Activated CD4-positive, alpha-beta T cell treated with anti-CD3 and anti-CD28 coated beads, Interleukin-2, amount 10 ng/mL, durations not matched to agents 24 days and 14 days (primary cell): ENCODE data around the gene AIM2. TPM values are rescaled to one million over a fixed set of nuclear protein-coding genes. Genes with fewer than 3 reads are reported as not detected.

ENCODE experiments used
- DNase-seq: peaks from one replicate; pipeline ENCODE4 v3.0.0; 2022
- H3K27ac Mint-ChIP-seq: one replicate; pipeline ENCODE4 v1.8.0; 2022; ENCODE audit warnings: mild to moderate bottlenecking, mixed read lengths
- H3K27me3 Mint-ChIP-seq: one replicate; pipeline ENCODE4 v1.8.0; 2022; ENCODE audit warnings: mixed read lengths
- H3K36me3 Mint-ChIP-seq: one replicate; pipeline ENCODE4 v1.8.0; 2022; ENCODE audit warnings: low read depth, mild to moderate bottlenecking, mixed read lengths
- H3K4me1 Mint-ChIP-seq: one replicate; pipeline ENCODE4 v1.8.0; 2021; ENCODE audit warnings: mixed read lengths
- H3K4me3 Mint-ChIP-seq: one replicate; pipeline ENCODE4 v1.8.0; 2022; ENCODE audit warnings: mild to moderate bottlenecking, moderate library complexity, mixed read lengths
- H3K9me3 Mint-ChIP-seq: one replicate; pipeline ENCODE4 v1.8.0; 2021; ENCODE audit warnings: mixed read lengths
- intact Hi-C: fragments of 100-400 bp; cut with micrococcal nuclease; formaldehyde crosslinking; loops from one replicate; pipeline ENCODE4 v1.15.1; 2023
- total RNA-seq: library from RNA; stranded (reverse); gene quantifications from 2 replicates; pipeline ENCODE4 v1.2.3, GENCODE V29; 2022

AIM2 gene
- total RNA-seq, 1 donor from 2014 or later = 80.1 TPM

DNA sequence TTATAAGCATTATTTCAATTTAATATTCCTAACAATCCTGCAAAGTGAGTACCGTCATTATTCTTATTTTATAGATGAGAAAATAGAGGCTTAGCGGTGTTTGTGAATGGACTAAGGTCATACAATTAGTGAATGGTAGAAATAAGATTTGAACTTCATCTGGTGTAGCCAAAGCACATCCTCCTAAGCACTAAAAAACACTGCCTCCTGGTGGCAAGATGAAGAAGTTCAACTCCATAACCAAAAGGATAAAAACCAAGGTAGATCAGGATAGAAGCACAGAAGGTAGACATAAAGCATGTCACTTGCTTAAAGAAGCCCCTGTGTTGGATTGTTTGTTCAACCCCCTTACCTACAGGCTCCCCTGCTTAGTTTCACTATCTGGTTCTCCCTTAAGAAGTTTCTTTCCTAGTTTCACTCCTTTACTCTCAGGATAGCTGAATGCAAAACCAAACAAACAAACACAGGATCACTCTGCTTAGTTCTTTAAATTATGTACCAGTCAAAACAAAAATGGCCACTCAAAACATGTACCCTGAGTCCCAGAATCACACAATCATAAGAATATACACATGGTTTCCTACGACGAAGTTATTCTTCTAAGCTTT is 12.7 kb upstream of the AIM2 start:
- Mint-ChIP-seq H3K4me1 (peaks cover 43% of the 10 kb centered on the region), H3K27me3 (no peaks in the 10 kb centered on the region), H3K9me3 (no peaks in the 10 kb centered on the region), H3K36me3 (no peaks in the 10 kb centered on the region), H3K27ac (peak overlapping the region; percentile 86), H3K4me3 (peak overlapping the region; percentile 8)
- intact Hi-C loops = no loop called here
- peak; percentile 77 for DNase-seq

DNA sequence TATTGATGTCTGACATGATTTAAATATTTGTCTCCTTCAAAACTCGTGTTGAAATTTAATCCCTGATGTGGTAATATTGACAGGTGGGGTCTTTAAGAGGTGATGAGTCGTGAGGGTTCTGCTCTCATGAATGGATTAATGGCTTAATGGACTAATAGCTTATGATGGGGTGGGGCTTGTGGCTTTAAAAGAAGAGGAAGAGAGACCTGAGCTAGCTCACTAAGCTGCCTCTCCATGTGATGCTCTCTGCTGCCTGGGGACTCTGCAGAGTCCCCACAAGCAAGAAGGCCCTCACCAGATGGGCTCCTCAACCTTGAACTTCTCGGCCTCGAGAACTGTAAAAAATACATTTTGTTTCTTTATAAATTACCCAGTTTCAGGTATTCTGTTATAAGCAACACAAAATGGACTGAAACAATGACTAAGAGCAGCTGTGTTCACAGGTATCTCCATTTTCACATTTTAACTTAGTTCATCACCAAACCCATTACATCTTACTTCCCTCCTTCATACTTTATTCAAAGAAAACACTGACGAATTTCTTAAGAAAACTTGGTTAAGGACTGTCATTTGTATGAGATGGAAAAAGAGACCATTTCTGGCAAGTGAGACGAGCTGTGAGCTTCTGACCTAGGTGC is 12.1 kb upstream of the AIM2 start:
- Mint-ChIP-seq H3K27ac (peak overlapping the region; percentile 86), H3K36me3 (no peaks in the 10 kb centered on the region)

GRCh38 chr1:159088050-159088449 is 11.5 kb upstream of the AIM2 start:
- peaks cover 45% of the 10 kb centered on the region for H3K4me1 Mint-ChIP-seq
- H3K4me3 Mint-ChIP-seq = peak overlapping the region; percentile 44
- DNase-seq = no peak
- no peaks in the 10 kb centered on the region for H3K36me3 Mint-ChIP-seq
- intact Hi-C loops = loop anchor here (1.0 kb wide), 1 partner anchor 12 kb away; the partner anchor contains the start of gene AIM2
- H3K9me3 Mint-ChIP-seq = no peaks in the 10 kb centered on the region
- H3K27me3 Mint-ChIP-seq = no peaks in the 10 kb centered on the region
- H3K27ac Mint-ChIP-seq = peak overlapping the region; percentile 86

More for the DNA sequence above, 12.1 kb upstream of the AIM2 start:
- intact Hi-C loops = loop anchor here (1.0 kb wide), 1 partner anchor 12 kb away; the partner anchor contains the start of gene AIM2
- H3K4me3 Mint-ChIP-seq = peak overlapping the region; percentile 44
- H3K4me1 Mint-ChIP-seq = peaks cover 45% of the 10 kb centered on the region
- no peaks in the 10 kb centered on the region for H3K9me3 Mint-ChIP-seq
- no peaks in the 10 kb centered on the region for H3K27me3 Mint-ChIP-seq
- DNase-seq = no peak

DNA sequence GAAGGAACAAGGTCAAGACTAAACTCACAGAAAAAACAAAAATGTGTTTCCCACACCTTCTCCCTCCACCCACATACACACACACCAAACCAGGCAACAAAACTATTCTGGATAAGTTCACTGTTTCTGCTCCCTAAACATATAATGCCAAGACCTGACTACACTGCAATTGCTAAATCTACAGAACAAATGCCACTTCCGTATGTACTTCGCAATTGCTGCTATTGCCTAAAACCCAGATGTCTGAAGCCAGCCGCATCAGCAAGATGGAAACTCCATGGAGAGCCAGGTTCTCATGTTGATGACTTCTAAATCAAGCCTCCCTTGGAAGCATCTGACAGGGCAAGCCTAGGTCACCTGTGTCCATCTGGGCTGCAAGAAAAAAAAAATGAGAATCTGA is 8.3 kb upstream of the AIM2 start:
- no peak overlapping the region for H3K4me3 Mint-ChIP-seq
- DNase-seq = peak; percentile 45
- intact Hi-C loops = no loop called here
- H3K9me3 Mint-ChIP-seq = peaks cover 4% of the 10 kb centered on the region
- H3K36me3 Mint-ChIP-seq = no peaks in the 10 kb centered on the region
- peaks cover 27% of the 10 kb centered on the region for H3K4me1 Mint-ChIP-seq
- peaks cover 2% of the 10 kb centered on the region for H3K27me3 Mint-ChIP-seq
- no peak overlapping the region for H3K27ac Mint-ChIP-seq

DNA sequence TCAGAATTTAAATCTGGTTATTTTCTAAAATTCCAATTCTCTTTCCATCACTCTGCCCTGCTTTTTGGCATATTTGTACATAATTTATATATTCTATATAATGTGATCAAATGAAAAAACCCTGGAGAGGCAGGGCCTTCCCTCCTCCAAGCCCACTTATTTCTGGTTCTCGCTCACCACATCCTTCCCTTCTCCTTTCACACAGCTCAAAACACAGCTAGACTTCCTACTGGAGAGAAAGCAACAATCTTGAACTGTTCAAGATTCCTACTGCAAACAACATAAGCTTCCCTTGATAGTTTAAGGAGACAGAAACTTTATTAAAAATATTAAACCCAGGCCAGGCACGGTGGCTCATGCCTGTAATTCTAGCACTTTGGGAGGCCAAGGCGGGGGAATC is 7.6 kb upstream of the AIM2 start:
- DNase-seq = no peak
- no peaks in the 10 kb centered on the region for H3K36me3 Mint-ChIP-seq
- peaks cover 2% of the 10 kb centered on the region for H3K27me3 Mint-ChIP-seq
- intact Hi-C loops = no loop called here
- H3K4me3 Mint-ChIP-seq = no peak overlapping the region
- peaks cover 19% of the 10 kb centered on the region for H3K4me1 Mint-ChIP-seq
- peaks cover 4% of the 10 kb centered on the region for H3K9me3 Mint-ChIP-seq
- no peak overlapping the region for H3K27ac Mint-ChIP-seq

DNA sequence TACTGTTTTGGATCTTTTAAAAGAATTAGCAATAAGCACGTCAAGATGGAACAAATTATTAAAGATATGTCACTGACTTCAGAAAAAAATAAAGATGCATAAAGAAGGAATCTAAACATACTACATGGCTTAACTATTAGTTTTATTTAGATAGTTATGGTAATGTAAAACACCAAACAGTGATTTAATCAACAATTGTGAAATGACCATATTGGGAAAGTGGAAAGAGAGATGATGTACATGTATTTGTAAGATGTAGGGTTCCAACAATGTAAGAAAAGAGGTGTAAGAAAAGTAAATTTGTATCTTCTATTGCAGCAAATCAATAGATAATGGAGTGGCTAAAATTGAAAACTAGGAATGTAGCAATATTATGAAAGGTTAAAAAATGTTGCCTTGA is 6.4 kb upstream of the AIM2 start:
- H3K4me3 Mint-ChIP-seq = no peak overlapping the region

GRCh38 chr1:159081626-159082025 is 5.1 kb upstream of the AIM2 start:
- H3K4me3 Mint-ChIP-seq = no peak overlapping the region
- DNase-seq = no peak
- peaks cover 12% of the 10 kb centered on the region for H3K9me3 Mint-ChIP-seq
- H3K4me1 Mint-ChIP-seq = peaks cover 22% of the 10 kb centered on the region
- no peak overlapping the region for H3K27ac Mint-ChIP-seq
- H3K36me3 Mint-ChIP-seq = peaks cover 5% of the 10 kb centered on the region
- intact Hi-C loops = no loop called here
- H3K27me3 Mint-ChIP-seq = peaks cover 5% of the 10 kb centered on the region

More for the DNA sequence above, 6.4 kb upstream of the AIM2 start:
- intact Hi-C loops = no loop called here
- H3K27me3 Mint-ChIP-seq = peaks cover 2% of the 10 kb centered on the region
- DNase-seq = no peak
- H3K27ac Mint-ChIP-seq = no peak overlapping the region
- peaks cover 2% of the 10 kb centered on the region for H3K36me3 Mint-ChIP-seq
- H3K9me3 Mint-ChIP-seq = peaks cover 7% of the 10 kb centered on the region
- H3K4me1 Mint-ChIP-seq = peaks cover 15% of the 10 kb centered on the region

GRCh38 chr1:159079525-159079924 is 3.0 kb upstream of the AIM2 start:
- Mint-ChIP-seq H3K36me3 (peaks cover 7% of the 10 kb centered on the region), H3K27me3 (peaks cover 5% of the 10 kb centered on the region), H3K4me3 (no peak overlapping the region), H3K4me1 (peaks cover 29% of the 10 kb centered on the region), H3K27ac (no peak overlapping the region), H3K9me3 (peaks cover 12% of the 10 kb centered on the region)
- no peak for DNase-seq
- intact Hi-C loops = loop anchor here (5.0 to 10.0 kb wide), 3 partner anchors 287 to 843 kb away; partner anchors contain the start of gene CD1C

DNA sequence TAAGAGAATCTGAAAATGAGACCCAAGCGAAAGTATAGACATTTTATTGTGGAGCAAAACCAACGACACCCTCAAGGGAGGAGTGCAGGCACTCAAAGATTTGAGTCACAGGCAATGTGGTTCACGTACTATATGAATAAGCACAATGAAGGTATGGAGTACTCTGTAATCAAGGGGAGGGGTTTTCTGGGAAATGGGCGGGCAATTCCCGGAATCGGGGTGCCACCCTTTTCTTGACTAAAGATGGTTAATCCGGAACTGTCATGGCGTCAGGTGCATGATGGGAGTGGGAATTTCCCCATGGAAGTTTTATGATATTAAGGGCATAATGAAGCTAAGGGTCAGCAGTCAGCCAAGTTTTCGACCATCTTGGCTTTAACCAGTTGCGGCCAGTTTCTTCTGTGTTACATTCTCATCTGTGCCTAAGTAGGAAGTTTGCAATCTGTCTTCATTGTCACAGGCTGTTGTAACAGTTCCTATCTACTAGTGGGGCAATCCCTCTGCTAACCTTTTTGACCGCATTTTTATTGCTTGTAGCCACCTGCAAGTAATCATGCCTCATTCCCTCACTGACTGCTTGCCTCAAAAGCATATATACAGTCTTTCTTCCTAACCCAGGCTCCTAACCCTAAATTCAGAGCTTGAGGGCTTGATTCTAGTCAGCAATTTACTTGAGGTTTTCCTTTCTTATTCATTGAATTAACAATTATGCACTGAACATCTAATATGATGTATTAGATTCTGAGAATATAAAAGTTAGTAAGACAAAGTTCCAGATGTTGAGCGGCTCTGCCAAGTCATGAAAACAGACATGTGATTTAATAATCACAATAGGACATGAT is 775 bp upstream of the AIM2 start:
- Mint-ChIP-seq H3K4me3 (peak overlapping the region; percentile 87), H3K36me3 (peaks cover 19% of the 10 kb centered on the region), H3K9me3 (peaks cover 8% of the 10 kb centered on the region), H3K27me3 (peaks cover 5% of the 10 kb centered on the region), H3K27ac (peak overlapping the region; percentile 99), H3K4me1 (peaks cover 34% of the 10 kb centered on the region)
- peak; percentile 99 for DNase-seq
- intact Hi-C loops = loop anchor here (2.0 to 10.0 kb wide), 6 partner anchors 31 to 845 kb away; partner anchors contain the start of genes CD1C and PYHIN1

DNA sequence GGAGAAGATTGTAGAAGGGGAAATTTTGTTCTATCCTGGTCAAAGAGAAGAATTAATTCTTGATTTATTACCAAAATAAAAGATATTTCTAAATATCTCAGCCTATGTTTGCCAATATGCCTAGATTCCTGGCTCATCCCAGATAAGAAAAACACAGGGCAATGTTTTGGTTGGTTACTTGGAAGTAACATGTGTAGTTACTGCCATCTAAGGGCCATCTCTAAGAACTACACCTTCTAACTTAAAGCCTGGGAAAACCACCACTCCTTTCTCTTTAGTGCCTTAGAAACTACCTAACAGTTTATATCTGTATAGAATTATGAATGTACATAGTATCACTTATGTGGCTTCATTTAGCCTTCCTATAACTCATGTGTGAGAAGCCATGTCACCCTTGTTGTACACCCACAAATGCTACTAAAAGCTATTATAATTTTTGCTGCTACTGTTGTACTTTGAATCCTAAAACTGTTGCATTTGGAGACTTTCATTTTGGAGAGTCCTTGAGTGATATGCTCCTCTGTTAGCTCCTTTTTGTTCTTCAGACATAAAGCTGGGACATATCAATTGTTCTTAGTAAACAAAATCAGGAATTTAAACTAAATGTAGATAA is 4.5 kb downstream of the AIM2 start:
- Mint-ChIP-seq H3K4me1 (peaks cover 35% of the 10 kb centered on the region), H3K27ac (peak overlapping the region; percentile 58), H3K4me3 (peak overlapping the region; percentile 49), H3K9me3 (no peaks in the 10 kb centered on the region), H3K27me3 (peaks cover 1% of the 10 kb centered on the region), H3K36me3 (peaks cover 45% of the 10 kb centered on the region)
- intact Hi-C loops = loop anchor here (1.0 to 10.0 kb wide), 3 partner anchors 566 to 869 kb away; partner anchors contain the start of gene CD1C
- DNase-seq = peak; percentile 69

DNA sequence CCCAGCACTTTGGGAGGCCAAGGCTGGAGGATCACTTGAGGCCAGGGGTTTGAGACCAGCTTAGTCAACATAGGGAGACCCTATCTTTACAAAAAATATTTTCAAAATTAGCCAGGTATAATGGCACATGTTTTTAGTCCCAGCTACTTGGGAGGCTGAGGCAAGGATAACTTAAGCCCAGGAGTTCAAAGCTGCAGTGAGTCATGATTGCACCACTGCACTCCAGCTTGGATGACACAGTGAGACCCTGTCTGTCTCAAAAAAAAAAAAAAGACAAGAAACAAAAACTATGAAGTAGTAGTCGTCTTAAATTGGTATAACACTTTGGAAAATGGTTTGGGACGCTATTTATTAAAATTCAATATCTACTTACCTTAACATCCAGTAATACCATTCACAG is 7.7 kb downstream of the AIM2 start:
- no peaks in the 10 kb centered on the region for H3K27me3 Mint-ChIP-seq

GRCh38 chr1:159067699-159068621 is 8.6 kb downstream of the AIM2 start:
- no peaks in the 10 kb centered on the region for H3K9me3 Mint-ChIP-seq
- peaks cover 64% of the 10 kb centered on the region for H3K36me3 Mint-ChIP-seq
- DNase-seq = peak; percentile 69
- peaks cover 25% of the 10 kb centered on the region for H3K4me1 Mint-ChIP-seq
- intact Hi-C loops = loop anchor here (2.0 kb wide), 1 partner anchor 13 kb away; no protein-coding TSS in a partner anchor
- peak overlapping the region; percentile 90 for H3K27ac Mint-ChIP-seq
- peak overlapping the region; percentile 80 for H3K4me3 Mint-ChIP-seq
- no peaks in the 10 kb centered on the region for H3K27me3 Mint-ChIP-seq

More for the DNA sequence above, 7.7 kb downstream of the AIM2 start:
- Mint-ChIP-seq H3K9me3 (no peaks in the 10 kb centered on the region), H3K4me1 (peaks cover 27% of the 10 kb centered on the region), H3K4me3 (no peak overlapping the region), H3K27ac (no peak overlapping the region), H3K36me3 (peaks cover 62% of the 10 kb centered on the region)
- no peak for DNase-seq
- intact Hi-C loops = loop anchor here (2.0 kb wide), 1 partner anchor 14 kb away; no protein-coding TSS in a partner anchor
